Neural cell (in vitro differentiated cells): ENCODE measurements around the gene CFAP65. TPM values are rescaled to one million over a fixed set of nuclear protein-coding genes. Genes with fewer than 3 reads are reported as not detected.

Experiments
- H2AFZ ChIP-seq: fragments of 200-600, 300-800 bp; sonication (generic), shearing (Covaris generic); 2 replicates; pipeline ENCODE4 v1.6.0; 2014; ENCODE audit warnings: low read depth, mild to moderate bottlenecking, antibody characterized with exemption, low read length, moderate library complexity
- H3F3A ChIP-seq: fragments of 200-600 bp; shearing (Covaris generic); 2 replicates; pipeline ENCODE4 v1.6.1; 2016; ENCODE audit warnings: mild to moderate bottlenecking, moderate library complexity, mixed read lengths, antibody characterized with exemption, low read length; ENCODE audit not compliant: insufficient read depth, poor library complexity, severe bottlenecking
- H3K27ac ChIP-seq: fragments of 200-600, 300-800 bp; sonication (generic), shearing (Covaris generic); 2 replicates; pipeline ENCODE4 v1.5.1; 2014; ENCODE audit warnings: mild to moderate bottlenecking, low read length, moderate library complexity
- H3K27me3 ChIP-seq: fragments of 300-800, 200-600 bp; sonication (generic), shearing (Covaris generic); 2 replicates; pipeline ENCODE4 v1.6.0; 2014; ENCODE audit warnings: mild to moderate bottlenecking, low read depth, low read length, moderate library complexity; ENCODE audit not compliant: insufficient read depth
- H3K36me3 ChIP-seq: fragments of 300-800, 200-600 bp; sonication (generic), shearing (Covaris generic); 2 replicates; pipeline ENCODE4 v1.5.1; 2014; ENCODE audit warnings: mild to moderate bottlenecking, antibody characterized with exemption, low read length, moderate library complexity; ENCODE audit not compliant: insufficient read depth
- H3K4me2 ChIP-seq: fragments of 300-800, 200-600 bp; sonication (generic), shearing (Covaris generic); 2 replicates; pipeline ENCODE4 v1.6.0; 2014; ENCODE audit warnings: mild to moderate bottlenecking, low read length
- H3K4me3 ChIP-seq: fragments of 300-800, 200-600 bp; sonication (generic), shearing (Covaris generic); 2 replicates; pipeline ENCODE4 v1.5.1; 2014; ENCODE audit warnings: mild to moderate bottlenecking, low read length, moderate library complexity
- H3K79me2 ChIP-seq: fragments of 200-600 bp; shearing (Covaris generic); replicated peaks from 2 replicates; pipeline ENCODE4 v1.6.0; 2014; ENCODE audit warnings: mild to moderate bottlenecking, low read length, moderate library complexity; ENCODE audit not compliant: insufficient read depth
- H3K9ac ChIP-seq: fragments of 300-800, 200-600 bp; sonication (generic), shearing (Covaris generic); 2 replicates; pipeline ENCODE4 v1.6.1; 2016; ENCODE audit warnings: mild to moderate bottlenecking, low read length, mixed read lengths
- H3K9me2 ChIP-seq: fragments of 200-600 bp; shearing (Covaris generic); 2 replicates; pipeline ENCODE4 v1.6.1; 2016; ENCODE audit warnings: mild to moderate bottlenecking, low read length, mixed read lengths; ENCODE audit not compliant: insufficient read depth
- H3K9me3 ChIP-seq: fragments of 200-600, 300-800 bp; sonication (generic), shearing (Covaris generic); 2 replicates; pipeline ENCODE4 v1.6.1; 2016; ENCODE audit warnings: mild to moderate bottlenecking, mixed run types, low read length, moderate library complexity, mixed read lengths
- H4K20me1 ChIP-seq: fragments of 200-600 bp; shearing (Covaris generic); 2 replicates; pipeline ENCODE4 v1.6.1; 2016; ENCODE audit warnings: mild to moderate bottlenecking, mixed run types; ENCODE audit not compliant: insufficient read depth
- EP300 ChIP-seq: fragments of 450-650 bp; conservative IDR thresholded peaks from 2 replicates; pipeline ENCODE4 v1.6.1; 2014; ENCODE audit warnings: antibody characterized with exemption, mild to moderate bottlenecking, moderate library complexity; ENCODE audit not compliant: poor library complexity, severe bottlenecking
- EZH2 ChIP-seq: fragments of 200-600, 300-800 bp; shearing (Covaris generic), sonication (generic); IDR thresholded peaks from 2 replicates; pipeline ENCODE4 v1.6.1; 2014; ENCODE audit warnings: antibody characterized with exemption, low read length, borderline replicate concordance, mild to moderate bottlenecking; ENCODE audit not compliant: insufficient read depth, poor library complexity, severe bottlenecking
- MXI1 ChIP-seq: fragments of 450-650 bp; conservative IDR thresholded peaks from 2 replicates; pipeline ENCODE4 v1.6.1; 2014; ENCODE audit warnings: antibody characterized with exemption, mild to moderate bottlenecking; ENCODE audit not compliant: poor library complexity, severe bottlenecking
- POLR2AphosphoS5 ChIP-seq: IDR thresholded peaks from 2 replicates; pipeline ENCODE4 v1.6.1; 2012
- RAD21 ChIP-seq: fragments of 450-650 bp; conservative IDR thresholded peaks from 2 replicates; pipeline ENCODE4 v1.6.1; 2014; ENCODE audit warnings: antibody characterized with exemption, mild to moderate bottlenecking, moderate library complexity
- SMC3 ChIP-seq: fragments of 450-650 bp; conservative IDR thresholded peaks from 2 replicates; pipeline ENCODE4 v1.6.1; 2014; ENCODE audit warnings: antibody characterized with exemption, mild to moderate bottlenecking, moderate library complexity; ENCODE audit not compliant: poor library complexity
- TAF1 ChIP-seq: IDR thresholded peaks from 2 replicates; pipeline ENCODE4 v1.6.1; 2012; ENCODE audit warnings: low read depth
- polyA plus RNA-seq: library from polyadenylated mRNA; depleted of rRNA; stranded (reverse); fragments of >200 nt; gene quantifications from 2 replicates; pipeline ENCODE4 v1.2.3, GENCODE V29; 2014
- TF ChIP-seq, protein P1 (sequence below): fragments of 450-650 bp; IDR thresholded peaks from 2 replicates; pipeline ENCODE4 v1.5.1; 2014; ENCODE audit warnings: antibody characterized with exemption, mild to moderate bottlenecking, moderate library complexity; ENCODE audit not compliant: poor library complexity, severe bottlenecking
- TF ChIP-seq, protein P2 (sequence below): IDR thresholded peaks from 2 replicates; pipeline ENCODE4 v1.6.1; 2012; ENCODE audit warnings: borderline replicate concordance

CFAP65 gene
- polyA plus RNA-seq, 1 donor from 2014 or later = 1.1 TPM

DNA sequence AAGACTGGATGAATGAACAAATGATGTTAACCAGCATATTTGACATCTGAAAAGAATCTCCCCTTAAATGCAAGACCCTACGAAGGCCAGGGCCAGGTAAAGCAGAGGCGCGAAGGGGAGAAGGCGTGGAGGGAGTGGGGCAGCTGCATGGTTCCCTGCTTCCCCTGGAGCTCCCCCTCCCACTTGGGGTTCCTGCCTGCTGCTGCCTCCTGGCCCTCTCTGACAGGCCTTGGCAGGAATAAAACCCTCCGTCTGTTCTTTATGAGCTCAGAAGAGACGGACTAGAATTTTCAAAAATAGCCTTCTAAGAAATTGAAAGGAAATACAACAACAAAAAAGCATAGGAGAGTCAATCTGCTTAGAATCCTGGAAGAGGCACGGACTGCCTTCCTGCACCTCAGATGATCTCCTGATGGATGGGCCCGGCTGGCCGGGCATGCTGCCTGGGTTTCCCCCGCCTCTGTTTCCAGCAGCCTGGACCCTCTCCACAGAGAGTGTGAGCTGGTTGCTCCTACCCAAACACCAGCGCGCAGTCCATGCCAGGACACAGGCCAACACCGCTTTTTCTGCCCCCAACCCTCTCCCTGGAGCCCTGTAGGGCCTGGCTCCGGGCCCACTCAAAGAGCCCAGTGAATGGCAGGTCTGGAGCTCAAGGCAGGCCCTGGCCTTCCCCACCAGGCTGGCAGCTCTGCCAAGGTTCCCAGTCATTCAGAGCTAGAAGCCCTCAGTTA is 23.9 kb downstream of the CFAP65 start:
- H3K27ac ChIP-seq = no peak overlapping the region
- no peak overlapping the region for H3K9ac ChIP-seq
- H3K4me2 ChIP-seq = no peak overlapping the region
- H3K9me3 ChIP-seq = no peaks in the 10 kb centered on the region
- H2AFZ ChIP-seq = no peak overlapping the region
- peaks cover 6% of the 10 kb centered on the region for H3K27me3 ChIP-seq
- no peaks in the 10 kb centered on the region for H3K36me3 ChIP-seq
- no peak overlapping the region for H3K4me3 ChIP-seq
- H3K9me2 ChIP-seq = no peaks in the 10 kb centered on the region
- H3F3A ChIP-seq = no peaks in the 10 kb centered on the region
- TF ChIP-seq POLR2AphosphoS5 = no peak
- no peaks in the 10 kb centered on the region for H3K79me2 ChIP-seq
- H4K20me1 ChIP-seq = no peaks in the 10 kb centered on the region

DNA sequence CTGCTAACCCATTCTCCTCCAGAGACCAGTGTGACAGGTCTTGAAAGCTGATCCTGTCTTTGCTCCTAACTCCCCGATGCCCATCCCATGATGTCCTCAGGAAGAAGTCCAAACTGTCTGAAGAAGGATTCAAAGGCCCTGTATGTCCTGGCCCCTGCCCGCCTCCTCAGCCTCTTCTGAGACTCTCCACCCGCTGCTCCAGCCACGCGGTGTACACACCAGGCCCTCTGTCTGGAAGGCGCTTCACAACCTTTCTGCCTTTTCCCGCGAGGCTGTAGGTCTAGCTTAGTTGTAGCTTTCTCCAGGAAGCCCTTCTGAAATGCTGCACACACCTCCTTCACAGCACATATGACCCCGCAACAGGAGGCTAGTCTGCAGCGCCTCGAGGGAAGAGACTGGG is 24.6 kb downstream of the CFAP65 start:
- Histone ChIP-seq H3K27me3 (peaks cover 6% of the 10 kb centered on the region), H3K4me2 (no peak overlapping the region), H3K27ac (no peak overlapping the region), H3F3A (no peaks in the 10 kb centered on the region), H3K9me3 (no peaks in the 10 kb centered on the region), H2AFZ (no peak overlapping the region), H3K9me2 (no peaks in the 10 kb centered on the region), H3K4me3 (no peak overlapping the region), H3K9ac (no peak overlapping the region), H3K79me2 (no peaks in the 10 kb centered on the region), H3K36me3 (no peaks in the 10 kb centered on the region), H4K20me1 (no peaks in the 10 kb centered on the region)
- no peak for TF ChIP-seq EZH2
- TF ChIP-seq POLR2AphosphoS5 = no peak
- TF ChIP-seq, protein P1, sequence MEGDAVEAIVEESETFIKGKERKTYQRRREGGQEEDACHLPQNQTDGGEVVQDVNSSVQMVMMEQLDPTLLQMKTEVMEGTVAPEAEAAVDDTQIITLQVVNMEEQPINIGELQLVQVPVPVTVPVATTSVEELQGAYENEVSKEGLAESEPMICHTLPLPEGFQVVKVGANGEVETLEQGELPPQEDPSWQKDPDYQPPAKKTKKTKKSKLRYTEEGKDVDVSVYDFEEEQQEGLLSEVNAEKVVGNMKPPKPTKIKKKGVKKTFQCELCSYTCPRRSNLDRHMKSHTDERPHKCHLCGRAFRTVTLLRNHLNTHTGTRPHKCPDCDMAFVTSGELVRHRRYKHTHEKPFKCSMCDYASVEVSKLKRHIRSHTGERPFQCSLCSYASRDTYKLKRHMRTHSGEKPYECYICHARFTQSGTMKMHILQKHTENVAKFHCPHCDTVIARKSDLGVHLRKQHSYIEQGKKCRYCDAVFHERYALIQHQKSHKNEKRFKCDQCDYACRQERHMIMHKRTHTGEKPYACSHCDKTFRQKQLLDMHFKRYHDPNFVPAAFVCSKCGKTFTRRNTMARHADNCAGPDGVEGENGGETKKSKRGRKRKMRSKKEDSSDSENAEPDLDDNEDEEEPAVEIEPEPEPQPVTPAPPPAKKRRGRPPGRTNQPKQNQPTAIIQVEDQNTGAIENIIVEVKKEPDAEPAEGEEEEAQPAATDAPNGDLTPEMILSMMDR = no peak
- TF ChIP-seq RAD21 = no peak
- no peak for TF ChIP-seq EP300
- no peak for TF ChIP-seq MXI1
- TF ChIP-seq, protein P2, sequence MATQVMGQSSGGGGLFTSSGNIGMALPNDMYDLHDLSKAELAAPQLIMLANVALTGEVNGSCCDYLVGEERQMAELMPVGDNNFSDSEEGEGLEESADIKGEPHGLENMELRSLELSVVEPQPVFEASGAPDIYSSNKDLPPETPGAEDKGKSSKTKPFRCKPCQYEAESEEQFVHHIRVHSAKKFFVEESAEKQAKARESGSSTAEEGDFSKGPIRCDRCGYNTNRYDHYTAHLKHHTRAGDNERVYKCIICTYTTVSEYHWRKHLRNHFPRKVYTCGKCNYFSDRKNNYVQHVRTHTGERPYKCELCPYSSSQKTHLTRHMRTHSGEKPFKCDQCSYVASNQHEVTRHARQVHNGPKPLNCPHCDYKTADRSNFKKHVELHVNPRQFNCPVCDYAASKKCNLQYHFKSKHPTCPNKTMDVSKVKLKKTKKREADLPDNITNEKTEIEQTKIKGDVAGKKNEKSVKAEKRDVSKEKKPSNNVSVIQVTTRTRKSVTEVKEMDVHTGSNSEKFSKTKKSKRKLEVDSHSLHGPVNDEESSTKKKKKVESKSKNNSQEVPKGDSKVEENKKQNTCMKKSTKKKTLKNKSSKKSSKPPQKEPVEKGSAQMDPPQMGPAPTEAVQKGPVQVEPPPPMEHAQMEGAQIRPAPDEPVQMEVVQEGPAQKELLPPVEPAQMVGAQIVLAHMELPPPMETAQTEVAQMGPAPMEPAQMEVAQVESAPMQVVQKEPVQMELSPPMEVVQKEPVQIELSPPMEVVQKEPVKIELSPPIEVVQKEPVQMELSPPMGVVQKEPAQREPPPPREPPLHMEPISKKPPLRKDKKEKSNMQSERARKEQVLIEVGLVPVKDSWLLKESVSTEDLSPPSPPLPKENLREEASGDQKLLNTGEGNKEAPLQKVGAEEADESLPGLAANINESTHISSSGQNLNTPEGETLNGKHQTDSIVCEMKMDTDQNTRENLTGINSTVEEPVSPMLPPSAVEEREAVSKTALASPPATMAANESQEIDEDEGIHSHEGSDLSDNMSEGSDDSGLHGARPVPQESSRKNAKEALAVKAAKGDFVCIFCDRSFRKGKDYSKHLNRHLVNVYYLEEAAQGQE = no peak
- no peak for TF ChIP-seq TAF1
- no peak for TF ChIP-seq SMC3

DNA sequence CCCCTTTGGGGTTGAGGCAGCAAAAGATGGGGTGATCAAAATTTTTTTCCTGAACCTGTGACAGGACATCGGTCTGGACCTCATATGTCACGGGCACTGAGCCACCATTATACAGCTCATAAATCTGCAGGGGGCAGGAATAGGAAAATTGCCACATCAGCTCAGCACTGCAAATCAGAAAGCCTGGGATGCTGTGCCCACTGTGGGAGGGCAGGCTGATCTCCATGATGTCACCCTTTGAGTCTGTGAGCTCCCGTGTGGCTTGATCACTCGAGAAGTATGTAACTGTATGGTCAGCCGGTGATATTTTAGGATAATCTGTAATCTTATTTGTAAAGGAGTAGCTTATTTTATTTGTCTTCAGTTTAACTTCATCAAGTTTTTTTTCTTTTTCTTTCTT is 30.4 kb downstream of the CFAP65 start:
- peaks cover 29% of the 10 kb centered on the region for H3K27me3 ChIP-seq
- no peaks in the 10 kb centered on the region for H3K9me3 ChIP-seq
- H4K20me1 ChIP-seq = no peaks in the 10 kb centered on the region
- H2AFZ ChIP-seq = no peak overlapping the region
- H3K4me2 ChIP-seq = no peak overlapping the region
- no peak overlapping the region for H3K4me3 ChIP-seq
- H3K36me3 ChIP-seq = no peaks in the 10 kb centered on the region
- no peak for TF ChIP-seq POLR2AphosphoS5
- TF ChIP-seq, protein P1 = no peak
- no peak for TF ChIP-seq RAD21
- no peak for TF ChIP-seq EZH2
- TF ChIP-seq TAF1 = no peak
- no peak for TF ChIP-seq MXI1
- no peak for TF ChIP-seq EP300
- TF ChIP-seq SMC3 = no peak
- TF ChIP-seq, protein P2 = no peak
- no peak overlapping the region for H3K9ac ChIP-seq
- no peaks in the 10 kb centered on the region for H3K9me2 ChIP-seq
- H3K79me2 ChIP-seq = no peaks in the 10 kb centered on the region
- H3F3A ChIP-seq = no peaks in the 10 kb centered on the region
- H3K27ac ChIP-seq = no peak overlapping the region
